ENCODE measurements around the gene CNTF.

CNTF gene

DNA sequence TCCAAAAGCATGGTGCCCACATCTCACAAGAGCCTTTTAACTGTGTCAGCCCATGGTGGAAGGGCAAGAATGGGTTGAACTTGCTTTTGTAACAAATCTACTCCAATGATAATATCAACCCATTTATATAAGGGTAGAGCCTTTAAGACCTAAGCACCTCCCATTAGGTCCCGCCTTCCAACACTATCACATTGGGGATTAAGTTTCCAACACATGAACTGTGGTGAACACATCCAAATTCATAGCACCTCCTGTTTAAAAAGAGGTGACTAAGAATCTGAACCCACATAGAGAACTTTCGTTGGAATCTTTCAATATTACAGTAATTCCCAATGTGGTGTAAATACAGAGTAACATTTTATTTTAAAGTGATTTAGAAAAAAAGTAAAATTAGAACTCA, 9.2 kb upstream of the CNTF start:
- no peaks in the 10 kb centered on the region for H3K27me3 ChIP-seq (ENCODE audit: insufficient read depth, low read length, poor library complexity)
- no peaks in the 10 kb centered on the region for H3K9me3 ChIP-seq (ENCODE audit: insufficient read depth, low read length, severe bottlenecking)
- peaks cover 90% of the 10 kb centered on the region for H3K36me3 ChIP-seq (ENCODE audit: insufficient read depth, low read length)
- no peak overlapping the region for H2AFZ ChIP-seq (ENCODE audit: low read depth, low read length)
- peaks cover 21% of the 10 kb centered on the region for H3K79me2 ChIP-seq (ENCODE audit: insufficient read depth, low read length)
- H4K20me1 ChIP-seq (ENCODE audit: insufficient read depth, low read length) = peaks cover 4% of the 10 kb centered on the region; the same call in 1 of the 2 replicates
- no peaks in the 10 kb centered on the region for H3K4me1 ChIP-seq (ENCODE audit: insufficient read depth, low read length)
- no peak overlapping the region for H3K27ac ChIP-seq (ENCODE audit: low read length)
- no peak overlapping the region for H3K9ac ChIP-seq (ENCODE audit: low read depth, low read length)
- TF ChIP-seq EZH2 (IDR thresholded peaks at IDR 0.05; ENCODE audit: borderline replicate concordance, low read depth, low read length, severe bottlenecking) (no peak), CTCF (IDR thresholded peaks at IDR 0.05; ENCODE audit: borderline replicate concordance, extremely low read depth, low read length, poor library complexity, severe bottlenecking) (no peak)
- H3K4me2 ChIP-seq (ENCODE audit: insufficient read depth, low read length) = no peak overlapping the region
- ATAC-seq (ENCODE audit: insufficient read depth, low read depth) = no peak
- no peak for DNase-seq
- H3K4me3 ChIP-seq (ENCODE audit: low read depth in 1 of 2, low read length in 2 of 2) = no peak overlapping the region

DNA sequence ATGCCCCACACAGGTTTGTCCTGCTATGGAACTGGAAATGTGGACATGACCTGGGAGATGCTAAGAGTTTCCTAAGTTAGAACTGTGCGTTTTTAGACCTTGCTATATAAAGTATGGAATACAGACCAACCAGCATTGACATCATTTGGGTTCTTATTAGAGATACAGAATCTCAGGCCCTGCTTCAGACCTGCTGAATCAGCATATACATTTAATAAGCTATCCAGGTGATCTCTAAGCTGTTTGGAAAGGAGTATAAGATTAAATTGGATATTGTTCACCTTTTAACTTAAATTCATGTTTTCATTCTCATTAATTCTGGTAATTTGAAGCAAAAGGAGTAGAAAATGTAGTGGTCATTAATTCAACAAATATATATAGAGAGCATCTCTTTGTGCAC, 6.9 kb upstream of the CNTF start:
- Histone ChIP-seq H2AFZ (ENCODE audit: low read depth, low read length) (no peak overlapping the region), H3K79me2 (ENCODE audit: insufficient read depth, low read length) (0 out of 2 replicates have a peak, but pooled peaks cover 2% of the 10 kb centered on the region), H3K4me3 (ENCODE audit: low read depth in 1 of 2, low read length in 2 of 2) (no peak overlapping the region), H3K36me3 (ENCODE audit: insufficient read depth, low read length) (peaks cover 100% of the 10 kb centered on the region), H3K4me2 (ENCODE audit: insufficient read depth, low read length) (no peak overlapping the region), H3K9me3 (ENCODE audit: insufficient read depth, low read length, severe bottlenecking) (no peaks in the 10 kb centered on the region), H3K9ac (ENCODE audit: low read depth, low read length) (no peak overlapping the region), H3K4me1 (ENCODE audit: insufficient read depth, low read length) (no peaks in the 10 kb centered on the region), H4K20me1 (ENCODE audit: insufficient read depth, low read length) (no peaks in the 10 kb centered on the region), H3K27me3 (ENCODE audit: insufficient read depth, low read length, poor library complexity) (no peaks in the 10 kb centered on the region), H3K27ac (ENCODE audit: low read length) (no peak overlapping the region)
- ATAC-seq (ENCODE audit: insufficient read depth, low read depth) = no peak
- TF ChIP-seq EZH2 (IDR thresholded peaks at IDR 0.05; ENCODE audit: borderline replicate concordance, low read depth, low read length, severe bottlenecking) (no peak), CTCF (IDR thresholded peaks at IDR 0.05; ENCODE audit: borderline replicate concordance, extremely low read depth, low read length, poor library complexity, severe bottlenecking) (no peak)
- DNase-seq = no peak

GRCh38 chr11:58616594-58616993, 5.9 kb upstream of the CNTF start:
- Histone ChIP-seq H4K20me1 (ENCODE audit: insufficient read depth, low read length) (no peaks in the 10 kb centered on the region), H3K9me3 (ENCODE audit: insufficient read depth, low read length, severe bottlenecking) (no peaks in the 10 kb centered on the region), H3K27me3 (ENCODE audit: insufficient read depth, low read length, poor library complexity) (no peaks in the 10 kb centered on the region), H3K9ac (ENCODE audit: low read depth, low read length) (no peak overlapping the region), H3K79me2 (ENCODE audit: insufficient read depth, low read length) (0 out of 2 replicates have a peak, but pooled peaks cover 2% of the 10 kb centered on the region), H2AFZ (ENCODE audit: low read depth, low read length) (no peak overlapping the region), H3K4me3 (ENCODE audit: low read depth in 1 of 2, low read length in 2 of 2) (no peak overlapping the region), H3K36me3 (ENCODE audit: insufficient read depth, low read length) (peaks cover 99% of the 10 kb centered on the region), H3K27ac (ENCODE audit: low read length) (no peak overlapping the region), H3K4me1 (ENCODE audit: insufficient read depth, low read length) (no peaks in the 10 kb centered on the region), H3K4me2 (ENCODE audit: insufficient read depth, low read length) (no peak overlapping the region)
- ATAC-seq (ENCODE audit: insufficient read depth, low read depth) = no peak
- DNase-seq = no peak
- TF ChIP-seq CTCF (IDR thresholded peaks at IDR 0.05; ENCODE audit: borderline replicate concordance, extremely low read depth, low read length, poor library complexity, severe bottlenecking) = no peak
- TF ChIP-seq EZH2 (IDR thresholded peaks at IDR 0.05; ENCODE audit: borderline replicate concordance, low read depth, low read length, severe bottlenecking) = no peak

All from DND-41 (cell line).